Nephron (organoid): ENCODE results near the gene CACTIN.
"Not testable (repeated sequence)": the region's sequence is repeated elsewhere in the genome, so short reads cannot be mapped to it uniquely, and the experiment has no call there.

Experiments
- H3K27ac Mint-ChIP-seq, 3 experiments: 2 replicates each; pipeline ENCODE4 v1.8.0; 2020; ENCODE audit warnings: mixed read lengths in 3 of 3, mild to moderate bottlenecking in 2 of 3, moderate library complexity in 1 of 3
- H3K27me3 Mint-ChIP-seq: 2 replicates; pipeline ENCODE4 v1.8.0; 2021; ENCODE audit warnings: low read depth, mild to moderate bottlenecking, moderate library complexity, mixed read lengths
- H3K36me3 Mint-ChIP-seq: 2 replicates; pipeline ENCODE4 v1.8.0; 2020; ENCODE audit warnings: low read depth, mixed read lengths
- H3K4me1 Mint-ChIP-seq: 2 replicates; pipeline ENCODE4 v1.8.0; 2020; ENCODE audit warnings: mixed read lengths
- H3K4me3 Mint-ChIP-seq, 3 experiments: 2 replicates each; pipeline ENCODE4 v1.8.0; 2020; ENCODE audit warnings: mild to moderate bottlenecking in 3 of 3, mixed read lengths in 3 of 3, moderate library complexity in 2 of 3
- H3K9me3 Mint-ChIP-seq: 2 replicates; pipeline ENCODE4 v1.8.0; 2020; ENCODE audit warnings: mixed read lengths
- CTCF ChIP-seq, 3 experiments: fragments of 200-600 bp; sonication (generic); IDR thresholded peaks; one replicate each; pipeline ENCODE4 v1.5.0; 2021; ENCODE audit warnings: antibody characterized with exemption in 3 of 3; ENCODE audit not compliant: unreplicated experiment in 3 of 3

The CACTIN gene

GRCh38 chr19:3570606-3571011 lies 56.0 kb downstream of the CACTIN start:
- Mint-ChIP-seq H3K4me1 (peaks cover 13% of the 10 kb centered on the region), H3K27me3 (peaks cover 11% of the 10 kb centered on the region), H3K4me3 (no peak overlapping the region), H3K9me3 (no peaks in the 10 kb centered on the region), H3K36me3 (peaks cover 13% of the 10 kb centered on the region), H3K27ac (no peak overlapping the region)
- TF ChIP-seq CTCF (IDR thresholded peaks at IDR 0.05; ENCODE audit: unreplicated experiment in 3 of 3) = no peak

GRCh38 chr19:3570042-3570441 lies 56.5 kb downstream of the CACTIN start:
- not testable (repeated sequence) for H3K4me1 Mint-ChIP-seq, H3K27ac Mint-ChIP-seq, H3K27me3 Mint-ChIP-seq, H3K9me3 Mint-ChIP-seq, H3K36me3 Mint-ChIP-seq, H3K4me3 Mint-ChIP-seq

GRCh38 chr19:3565139-3565538 lies 61.5 kb downstream of the CACTIN start:
- no peak for TF ChIP-seq CTCF (IDR thresholded peaks at IDR 0.05; ENCODE audit: unreplicated experiment in 3 of 3)
- Mint-ChIP-seq H3K36me3 (no peaks in the 10 kb centered on the region), H3K27ac (no peak overlapping the region), H3K27me3 (no peaks in the 10 kb centered on the region), H3K9me3 (no peaks in the 10 kb centered on the region), H3K4me3 (no peak overlapping the region), H3K4me1 (no peaks in the 10 kb centered on the region)

- Mint-ChIP-seq H3K36me3 (no peaks in the 10 kb centered on the region), H3K27me3 (no peaks in the 10 kb centered on the region), H3K4me1 (no peaks in the 10 kb centered on the region), H3K9me3 (no peaks in the 10 kb centered on the region), H3K27ac (no peak overlapping the region), H3K4me3 (no peak overlapping the region)
- TF ChIP-seq CTCF (IDR thresholded peaks at IDR 0.05; ENCODE audit: unreplicated experiment in 3 of 3) = no peak
Measured at GRCh38 chr19:3563709-3564524, 62.7 kb downstream of the CACTIN start.
